GM19452 (cell line): ENCODE data around the gene FAM83G.

Source experiments
- ATAC-seq: cut with Tn5 transposase; IDR thresholded peaks from one replicate; pipeline ENCODE4 v1.9.1; 2021; ENCODE audit not compliant: unreplicated experiment

The FAM83G gene

GRCh38 chr17:18993905-18994526 lies 10.5 kb downstream of the FAM83G start:
- ATAC-seq, result no peak

- ATAC-seq, result no peak
These were observed 12.0 kb downstream of the FAM83G start for GRCh38 chr17:18992454-18993130.

- ATAC-seq, result no peak
These were observed 12.8 kb downstream of the FAM83G start for GRCh38 chr17:18991531-18992315.

- ATAC-seq, result no peak
These were observed 14.2 kb downstream of the FAM83G start for GRCh38 chr17:18990331-18990730.

- no peak for ATAC-seq
These were observed 15.9 kb downstream of the FAM83G start for GRCh38 chr17:18988546-18989173.

GRCh38 chr17:18987862-18988545 lies 16.6 kb downstream of the FAM83G start:
- no peak for ATAC-seq

- no peak for ATAC-seq
These were observed 17.3 kb downstream of the FAM83G start for GRCh38 chr17:18987230-18987610.

GRCh38 chr17:18986541-18987229 lies 17.9 kb downstream of the FAM83G start:
- ATAC-seq, result no peak

GRCh38 chr17:18985475-18985874 lies 19.1 kb downstream of the FAM83G start:
- ATAC-seq, result no peak

- no peak for ATAC-seq
These were observed 20.1 kb downstream of the FAM83G start for GRCh38 chr17:18984273-18985114.

- no peak for ATAC-seq
These were observed 22.7 kb downstream of the FAM83G start for GRCh38 chr17:18981642-18982424.

GRCh38 chr17:18981335-18981641 lies 23.3 kb downstream of the FAM83G start:
- ATAC-seq, result no peak

GRCh38 chr17:18980682-18981334 lies 23.8 kb downstream of the FAM83G start:
- no peak for ATAC-seq

- ATAC-seq, result no peak
These were observed 25.9 kb downstream of the FAM83G start for GRCh38 chr17:18978655-18979054.

GRCh38 chr17:18978050-18978449 lies 26.5 kb downstream of the FAM83G start:
- ATAC-seq, result no peak

GRCh38 chr17:18977646-18978045 lies 26.9 kb downstream of the FAM83G start:
- no peak for ATAC-seq

GRCh38 chr17:18977021-18977420 lies 27.5 kb downstream of the FAM83G start:
- ATAC-seq, result no peak

GRCh38 chr17:18976201-18976600 lies 28.4 kb downstream of the FAM83G start:
- no peak for ATAC-seq
